Left hindlimb (tissue), 1 donor: ENCODE measurements around the gene LRRK1.
"Not testable (repeated sequence)": the region's sequence is repeated elsewhere in the genome, so short reads cannot be mapped to it uniquely, and the experiment has no call there.

Source experiments
- DNase-seq: peaks from one replicate; pipeline ENCODE4 v3.0.0-alpha.2; 2018

LRRK1 gene

DNA sequence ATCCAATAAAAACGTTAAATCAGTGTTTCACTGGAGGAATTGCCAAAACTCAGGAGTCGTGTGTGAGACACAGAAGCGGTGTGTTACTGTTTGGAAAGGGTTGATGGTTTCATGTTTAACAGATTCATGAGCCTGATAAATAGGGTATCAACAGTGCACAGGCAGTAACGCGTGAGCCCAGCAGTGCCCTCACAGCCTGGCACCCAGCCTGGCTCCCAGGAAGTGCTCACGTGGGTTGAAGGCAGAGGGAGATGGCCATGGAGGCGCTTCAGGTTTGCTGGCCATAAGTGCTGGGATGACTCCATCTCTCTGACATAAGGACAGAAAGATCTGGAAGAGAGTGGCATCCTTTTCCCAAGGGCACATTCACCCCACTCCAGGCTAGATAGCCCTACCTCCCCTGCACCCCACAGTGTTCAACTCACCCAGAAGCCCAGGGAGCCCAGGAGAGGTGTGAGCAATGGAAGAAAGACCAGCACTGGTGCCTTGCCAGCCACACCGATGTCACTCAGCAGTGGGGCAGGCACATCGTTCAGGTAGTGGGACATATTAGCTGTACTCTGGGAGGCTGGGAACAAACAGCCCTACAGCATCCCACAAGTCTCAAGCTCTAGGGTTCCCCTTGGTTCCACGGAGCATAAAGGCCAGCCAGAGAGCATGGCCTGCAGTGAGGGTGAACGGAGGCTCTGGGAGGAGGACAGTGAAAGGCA, 164.3 kb downstream of the LRRK1 start:
- no peak for DNase-seq

DNA sequence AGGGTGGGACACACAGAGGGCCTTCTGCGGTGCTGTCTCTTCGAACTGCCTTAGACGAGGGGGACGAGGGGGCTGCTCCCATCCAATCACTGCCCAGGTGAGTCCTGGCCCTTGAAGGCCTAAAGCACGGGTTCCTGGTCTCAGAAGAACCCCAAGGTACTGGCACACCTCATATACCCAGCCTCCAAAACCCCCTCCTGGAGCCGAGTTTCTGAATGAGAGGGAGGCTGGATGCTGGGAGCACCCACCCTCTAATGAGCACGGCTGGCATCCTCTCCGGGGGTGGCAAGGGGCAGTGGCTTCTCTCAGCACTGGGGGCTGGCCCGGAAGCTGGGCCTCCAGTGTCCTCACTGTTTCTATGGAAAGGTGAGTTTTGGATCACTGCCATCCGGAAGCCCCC, 165.6 kb downstream of the LRRK1 start:
- DNase-seq: peak; percentile 23

DNA sequence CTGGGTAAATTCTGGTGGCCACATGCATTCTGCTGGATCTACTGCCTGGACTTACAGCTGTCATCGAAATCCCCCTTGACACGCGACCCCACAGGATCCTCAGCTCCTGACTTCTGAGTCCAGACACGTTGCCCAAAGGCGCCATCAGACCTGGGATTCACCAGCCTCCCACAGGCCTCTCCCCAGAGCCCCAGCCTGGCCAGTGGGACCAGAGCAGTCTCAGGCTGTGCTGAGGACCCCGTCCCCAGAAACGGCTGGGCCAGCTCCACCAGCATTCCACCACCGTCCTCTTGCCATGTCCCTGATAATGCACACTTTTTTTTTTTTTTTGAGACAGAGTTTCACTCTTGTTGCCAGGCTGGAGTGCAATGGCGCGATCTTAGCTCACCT, 166.1 kb downstream of the LRRK1 start:
- peak; percentile 24 for DNase-seq

DNA sequence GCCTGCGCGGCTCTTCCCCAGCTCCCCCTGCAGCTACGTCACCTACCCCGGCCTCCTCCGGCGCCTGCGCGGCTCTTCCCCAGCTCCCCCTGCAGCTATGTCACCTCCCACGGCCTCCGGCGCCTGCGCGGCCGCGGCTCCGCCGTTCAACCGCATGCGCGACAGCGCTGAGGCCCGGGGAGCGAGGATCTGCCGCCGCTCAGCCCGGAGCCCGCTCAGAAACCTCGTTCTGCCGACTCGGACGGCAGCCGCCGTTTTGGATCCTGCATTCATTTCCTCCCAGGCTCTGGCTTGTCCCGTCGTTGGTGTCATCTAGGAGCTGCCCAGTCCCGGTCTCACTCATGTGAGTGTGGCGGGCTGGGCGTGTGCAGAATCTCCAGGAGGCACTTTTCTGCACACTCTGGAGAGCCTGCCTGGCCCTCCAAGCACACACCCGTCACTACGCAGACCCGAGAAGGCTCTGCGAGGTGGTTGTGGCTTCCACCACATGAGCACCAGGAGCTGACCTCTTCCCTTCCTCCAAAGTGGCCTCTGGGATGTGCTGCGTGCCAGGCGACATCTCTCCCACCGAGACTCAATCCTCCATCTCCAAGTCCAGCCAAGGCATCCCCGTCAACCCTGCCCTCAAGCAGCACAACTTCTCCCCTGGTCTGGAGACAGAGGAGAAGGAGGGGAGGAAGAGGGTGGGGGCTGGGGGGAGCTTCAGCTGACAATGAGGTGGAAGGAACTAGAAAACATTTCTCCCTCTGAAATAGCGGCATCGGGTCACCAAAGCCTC, 167.4 kb downstream of the LRRK1 start:
- peak; percentile 23 for DNase-seq

DNA sequence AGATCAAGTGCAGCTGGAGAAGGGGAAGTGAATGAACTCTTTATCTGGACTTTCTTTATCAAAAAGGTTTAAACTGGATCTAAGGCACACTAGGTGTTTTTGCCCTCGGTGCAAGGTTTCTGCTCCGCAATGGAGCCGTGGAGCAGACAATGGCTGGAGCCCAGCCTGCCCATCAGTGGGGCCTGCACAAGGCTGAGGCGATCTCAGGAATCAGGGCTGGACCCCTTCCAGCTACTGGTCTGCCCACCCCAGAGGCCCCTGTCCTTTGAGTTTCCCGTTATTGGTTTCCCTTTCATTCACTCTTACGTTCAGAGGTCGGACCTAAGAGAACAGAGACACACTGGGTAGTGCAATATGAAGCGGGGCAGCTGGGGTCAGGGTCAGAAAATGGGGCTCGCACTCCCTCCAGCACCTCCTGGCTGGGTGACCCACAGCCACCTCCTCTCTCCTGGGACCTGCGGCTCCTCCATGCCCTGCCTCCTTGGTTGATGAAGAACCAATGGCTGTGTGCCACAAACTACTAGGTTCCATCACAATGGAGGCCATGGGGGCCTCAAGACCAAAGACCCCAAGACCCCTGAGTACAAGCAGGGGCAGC, 168.1 kb downstream of the LRRK1 start:
- DNase-seq: peak; percentile 25

DNA sequence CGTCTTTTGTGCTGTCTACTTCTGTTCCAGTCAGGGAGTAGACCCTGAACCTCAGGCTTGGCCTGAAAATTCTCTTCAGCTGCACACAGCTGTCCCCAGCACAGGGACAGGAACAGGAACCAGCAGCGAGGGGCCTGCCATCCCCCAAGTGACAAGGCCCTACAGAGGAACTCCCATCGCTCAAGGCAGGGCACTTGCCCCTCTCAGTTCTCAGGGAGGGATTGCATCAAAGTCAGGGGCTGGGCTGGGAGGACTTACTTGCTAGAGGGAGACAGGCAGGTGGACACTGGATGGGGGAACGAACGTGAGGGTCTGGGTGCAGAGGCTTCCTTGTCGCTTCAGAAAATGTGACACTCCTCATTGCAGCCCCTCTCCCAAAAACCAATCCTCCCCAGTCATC, 169.1 kb downstream of the LRRK1 start:
- no peak for DNase-seq

DNA sequence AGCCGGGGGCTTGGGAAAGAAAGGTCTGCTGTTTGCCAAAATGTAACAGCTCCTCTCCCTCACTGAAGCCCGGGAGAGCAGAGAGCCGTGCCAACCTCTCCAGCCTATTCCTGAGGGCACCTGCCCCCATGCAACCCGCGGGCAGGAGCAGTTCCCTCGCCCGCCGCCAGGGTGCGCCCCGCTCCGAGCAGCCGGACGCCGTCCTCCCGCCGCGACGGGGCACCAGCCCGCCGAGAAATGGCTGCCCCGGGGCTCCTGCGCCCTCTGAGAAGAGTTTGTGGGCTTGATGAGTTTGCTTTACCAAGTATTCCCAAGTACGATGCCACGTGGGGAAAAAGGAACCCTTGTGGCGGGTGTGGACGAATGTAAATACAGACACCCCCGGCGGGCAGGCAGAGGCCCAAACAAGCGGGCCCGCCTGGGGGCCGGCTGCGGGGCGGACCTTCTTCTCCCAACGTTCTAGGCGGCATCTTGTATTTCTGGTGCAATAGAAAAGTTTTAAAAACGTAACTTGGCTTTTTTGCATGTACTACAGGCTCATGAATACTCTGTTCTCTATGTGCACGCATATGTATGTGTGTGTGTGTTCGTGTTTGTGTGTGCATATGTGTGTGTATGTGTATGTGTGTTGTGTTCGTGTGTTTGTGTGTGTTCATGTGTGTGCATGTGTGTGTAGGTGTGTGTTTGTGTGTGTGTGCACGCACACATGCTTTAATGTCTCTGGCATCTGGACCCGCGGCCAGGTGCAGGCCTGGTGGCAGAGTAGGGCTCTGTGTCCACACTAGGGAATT, 169.8 kb downstream of the LRRK1 start:
- DNase-seq: peak; percentile 81

DNA sequence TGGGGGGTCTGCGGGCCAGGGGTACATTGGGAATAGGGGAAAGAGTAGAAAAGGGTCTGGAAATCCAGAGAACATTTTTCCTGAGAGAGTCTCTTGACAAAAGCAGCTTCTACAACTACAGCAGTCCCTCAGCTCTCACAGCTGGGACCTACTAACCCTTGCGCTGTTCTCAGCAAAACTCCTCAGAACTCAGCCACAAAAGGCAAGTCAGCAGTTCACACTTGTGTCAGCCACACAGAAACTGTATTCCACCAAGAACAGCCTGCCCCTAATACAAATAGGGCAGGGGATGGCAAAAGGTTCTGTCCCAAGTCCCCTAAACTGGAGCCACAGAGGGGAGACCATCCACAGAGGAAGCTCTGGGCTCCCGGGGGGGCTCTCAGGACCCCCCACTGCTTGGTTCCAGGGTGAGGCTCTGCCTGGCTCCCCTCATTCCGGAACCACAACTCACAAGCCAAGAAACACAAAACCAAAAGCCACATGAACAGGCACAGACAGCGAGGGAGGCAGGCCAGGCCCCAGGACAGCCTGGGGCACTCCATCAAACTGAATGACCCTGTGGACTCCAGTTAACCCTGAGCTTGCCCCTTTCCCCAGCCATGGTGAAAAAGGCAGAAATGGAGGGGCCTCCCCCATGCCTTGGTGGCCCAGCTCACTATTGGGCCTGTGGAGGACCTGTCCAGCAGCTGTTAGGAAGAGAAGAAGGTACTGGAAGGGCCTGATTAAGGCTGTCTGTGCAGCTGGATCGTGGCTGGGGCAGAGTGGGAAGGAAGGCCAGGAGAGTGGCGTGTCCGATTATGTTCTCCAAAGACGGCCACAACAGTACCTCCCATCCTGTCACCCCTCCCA, 170.6 kb downstream of the LRRK1 start:
- DNase-seq: peak; percentile 54

DNA sequence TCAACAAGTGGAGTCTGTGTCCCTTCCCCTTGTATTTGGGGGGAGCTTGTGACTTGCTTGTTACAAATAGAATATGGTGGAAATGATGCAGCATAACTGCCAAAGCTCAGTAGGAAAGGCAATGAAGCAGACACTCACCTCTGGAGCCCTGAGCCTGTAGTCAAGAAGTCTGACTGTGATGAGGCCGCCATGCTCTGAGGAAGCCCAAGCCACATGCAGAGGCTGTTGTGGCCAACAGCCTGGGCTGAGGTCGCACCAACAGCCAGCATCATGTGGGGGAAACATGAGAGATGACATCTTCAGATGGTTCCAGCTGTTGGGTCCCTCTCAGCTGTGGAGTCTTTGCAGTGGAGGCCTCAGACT, 171.3 kb downstream of the LRRK1 start:
- DNase-seq: peak; percentile 19

DNA sequence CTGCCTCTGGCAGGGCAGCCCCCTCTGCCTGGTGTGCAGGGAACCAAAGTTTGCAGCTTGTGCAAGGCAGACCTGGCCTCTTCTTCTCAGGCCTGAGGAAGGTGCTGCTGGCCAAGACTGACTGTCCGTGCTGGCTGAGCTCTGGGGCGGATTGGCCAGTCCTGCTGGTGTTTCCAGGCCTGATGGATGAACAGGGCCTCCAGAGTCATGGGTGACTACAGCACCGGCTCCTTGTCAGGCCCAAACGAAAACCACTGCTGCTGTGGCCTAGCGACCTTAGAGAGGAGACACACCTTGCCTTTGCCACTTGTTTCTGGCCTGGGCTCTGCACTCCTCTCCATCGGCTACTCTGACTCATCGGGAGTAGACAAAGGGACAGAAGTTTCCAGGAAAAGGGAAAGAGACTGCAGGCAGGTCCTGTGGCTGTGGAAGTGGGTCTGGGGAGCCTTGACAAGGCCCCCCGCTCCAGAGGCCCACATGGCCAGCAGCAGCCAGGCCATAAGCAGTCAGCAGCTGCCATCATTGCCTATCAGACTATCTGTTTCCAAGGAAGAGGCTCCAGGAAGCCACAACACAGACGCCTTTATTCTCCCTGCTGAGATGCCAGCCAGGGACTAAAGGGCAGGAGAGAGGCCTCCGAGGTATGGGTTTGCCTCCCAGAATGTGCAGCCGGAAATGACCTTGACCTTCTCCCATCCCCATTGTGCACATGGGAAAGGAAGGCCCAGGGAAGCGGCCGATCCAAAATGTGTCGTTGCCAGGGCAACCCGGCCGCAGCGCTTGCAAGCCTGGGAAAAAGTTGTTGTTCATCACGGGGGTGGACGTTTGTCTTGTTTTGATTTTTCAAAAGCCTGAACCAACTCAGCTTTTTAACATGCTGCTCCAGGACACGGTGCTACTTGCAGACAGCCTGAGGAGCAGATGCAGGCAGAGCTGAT, 172.2 kb downstream of the LRRK1 start:
- peak; percentile 70 for DNase-seq

DNA sequence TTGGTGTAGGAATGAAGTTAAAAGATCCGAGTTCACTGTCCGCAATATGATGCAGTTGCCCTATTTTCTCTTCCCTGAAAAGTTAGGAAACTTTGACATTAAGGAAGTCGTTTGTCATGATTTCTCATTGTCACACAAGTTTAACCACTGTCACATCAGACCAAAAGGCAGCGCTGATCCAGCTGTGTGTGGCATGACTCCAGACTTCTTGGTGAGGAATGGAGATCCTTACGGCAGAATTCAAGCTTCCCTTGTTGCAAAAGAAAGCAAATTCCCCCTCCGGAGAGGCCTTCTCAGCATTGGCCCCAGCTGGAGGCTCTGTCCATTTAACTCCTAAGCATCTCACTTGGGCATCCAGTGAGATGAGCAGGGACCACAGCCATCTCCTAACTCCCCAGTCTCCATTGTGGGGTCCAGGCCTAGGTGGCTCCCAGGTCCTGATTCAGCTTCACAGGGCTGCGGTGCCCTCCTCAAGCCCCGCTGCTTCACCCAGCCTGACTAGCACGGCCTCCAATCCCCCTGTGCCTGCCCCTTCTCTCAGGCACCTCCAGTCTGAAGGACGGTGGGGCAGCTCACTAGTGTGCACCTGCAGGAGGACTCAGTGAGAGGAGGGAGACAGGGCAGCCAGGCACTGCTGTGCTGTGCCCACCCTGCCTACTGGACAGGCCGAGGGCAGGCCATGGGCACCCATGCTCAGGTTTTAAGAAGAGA, 173.2 kb downstream of the LRRK1 start:
- peak; percentile 34 for DNase-seq

DNA sequence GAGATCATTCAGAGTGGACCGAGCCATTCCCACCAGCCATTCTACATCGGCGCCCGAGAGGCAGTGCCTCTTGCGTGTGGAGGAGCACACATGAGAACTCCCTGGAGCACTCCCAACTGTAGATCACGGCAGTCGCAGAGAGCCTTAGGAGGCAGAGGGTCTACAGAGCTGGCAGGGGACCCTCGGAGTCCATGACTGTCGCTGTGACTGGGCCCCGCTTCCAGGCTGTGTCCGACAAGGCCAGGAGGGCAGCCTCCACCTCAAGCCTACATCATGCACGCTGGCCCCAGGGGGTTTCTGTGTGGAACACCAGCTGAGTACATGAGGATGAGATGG, 173.7 kb downstream of the LRRK1 start:
- no peak for DNase-seq

DNA sequence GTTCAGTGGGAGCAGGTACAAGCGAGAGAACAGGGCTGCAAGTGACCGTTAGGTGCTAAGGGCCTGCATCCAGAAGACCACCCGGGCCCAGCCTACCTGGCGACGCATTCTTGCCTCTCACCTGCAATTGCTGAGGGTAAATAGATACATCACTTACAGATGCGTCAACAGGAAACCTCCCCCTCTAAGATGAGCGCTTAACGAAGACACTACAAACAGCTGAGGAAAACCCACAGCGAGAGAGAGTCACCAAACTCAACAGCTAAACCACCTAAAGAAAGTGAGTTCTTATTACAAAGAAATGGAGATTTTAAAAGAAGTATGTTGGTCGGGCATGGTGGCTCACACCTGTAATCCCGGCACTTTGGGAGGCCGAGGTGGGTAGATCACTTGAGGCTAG, 174.8 kb downstream of the LRRK1 start:
- no peak for DNase-seq

DNA sequence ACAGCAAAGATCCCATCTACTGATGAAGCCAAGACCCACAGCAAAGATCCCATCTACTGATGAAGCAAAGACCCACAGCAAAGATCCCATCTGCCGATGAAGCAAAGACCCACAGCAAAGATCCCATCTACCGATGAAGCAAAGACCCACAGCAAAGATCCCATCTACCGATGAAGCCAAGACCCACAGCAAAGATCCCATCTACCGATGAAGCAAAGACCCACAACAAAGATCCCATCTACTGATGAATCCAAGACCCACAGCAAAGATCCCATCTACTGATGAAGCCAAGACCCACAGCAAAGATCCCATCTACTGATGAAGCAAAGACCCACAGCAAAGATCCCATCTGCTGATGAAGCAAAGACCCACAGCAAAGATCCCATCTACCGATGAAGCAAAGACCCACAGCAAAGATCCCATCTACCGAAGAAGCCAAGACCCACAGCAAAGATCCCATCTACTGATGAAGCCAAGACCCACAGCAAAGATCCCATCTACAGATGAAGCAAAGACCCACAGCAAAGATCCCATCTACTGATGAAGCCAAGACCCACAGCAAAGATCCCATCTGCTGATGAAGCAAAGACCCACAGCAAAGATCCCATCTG, 176.7 kb downstream of the LRRK1 start:
- not testable (repeated sequence) for DNase-seq

DNA sequence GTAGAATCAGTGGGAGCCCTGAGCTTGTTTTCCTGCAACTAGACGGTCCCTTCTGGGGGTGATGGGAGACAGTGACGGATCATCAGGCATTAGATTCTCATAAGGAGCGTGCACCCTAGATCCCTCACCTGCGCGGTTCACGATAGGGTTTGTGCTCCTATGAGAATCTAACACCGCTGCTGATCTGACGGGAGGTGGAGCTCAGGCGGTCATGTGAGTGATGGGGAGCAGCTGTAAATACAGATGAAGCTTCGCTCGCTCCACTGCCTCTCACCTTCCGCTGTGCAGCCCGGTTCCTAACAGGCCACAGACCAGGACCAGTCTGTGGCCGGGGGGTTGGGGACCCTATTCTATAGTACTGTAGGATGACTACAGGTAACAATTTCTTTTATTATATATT, 178.0 kb downstream of the LRRK1 start:
- DNase-seq: no peak

DNA sequence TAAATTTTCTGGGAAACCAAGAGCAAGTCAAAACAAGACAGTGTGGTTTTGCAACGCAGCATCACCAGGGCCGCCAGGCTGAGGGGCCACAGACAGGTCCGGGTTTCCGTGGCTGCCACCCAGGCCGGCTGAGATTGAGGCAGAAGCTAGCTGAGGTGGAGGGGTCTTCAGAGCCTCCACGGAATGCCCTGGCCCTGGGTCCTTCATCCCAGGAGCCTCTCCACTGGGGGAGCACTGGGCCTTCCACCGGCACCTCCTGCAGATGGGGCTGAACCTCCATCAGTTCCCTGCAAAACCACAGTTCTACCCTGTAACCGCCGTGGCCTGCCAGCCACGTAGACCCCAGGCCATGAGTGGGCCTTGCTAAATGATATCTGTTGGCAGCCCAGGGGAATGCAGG, 180.0 kb downstream of the LRRK1 start:
- DNase-seq: no peak

DNA sequence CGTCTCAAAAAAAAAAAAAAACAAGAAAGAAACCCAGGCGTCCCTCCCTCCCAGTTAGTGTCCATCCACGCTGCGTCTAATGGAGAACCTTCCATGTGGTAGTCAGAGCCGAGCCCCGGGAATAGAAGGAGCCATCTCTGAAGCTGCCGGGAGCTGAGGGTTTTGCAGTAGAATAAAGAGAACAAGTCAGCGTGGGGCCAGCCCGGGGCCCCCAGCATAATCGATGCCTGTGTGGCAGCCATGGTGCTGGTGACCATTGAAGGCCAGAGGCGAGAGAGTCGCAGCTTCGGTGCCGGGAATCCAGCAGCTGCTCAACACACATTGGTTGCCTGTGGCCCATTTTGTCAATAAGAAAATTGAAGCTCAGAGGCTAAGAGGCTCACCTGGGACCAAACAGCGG, 181.0 kb downstream of the LRRK1 start:
- no peak for DNase-seq

DNA sequence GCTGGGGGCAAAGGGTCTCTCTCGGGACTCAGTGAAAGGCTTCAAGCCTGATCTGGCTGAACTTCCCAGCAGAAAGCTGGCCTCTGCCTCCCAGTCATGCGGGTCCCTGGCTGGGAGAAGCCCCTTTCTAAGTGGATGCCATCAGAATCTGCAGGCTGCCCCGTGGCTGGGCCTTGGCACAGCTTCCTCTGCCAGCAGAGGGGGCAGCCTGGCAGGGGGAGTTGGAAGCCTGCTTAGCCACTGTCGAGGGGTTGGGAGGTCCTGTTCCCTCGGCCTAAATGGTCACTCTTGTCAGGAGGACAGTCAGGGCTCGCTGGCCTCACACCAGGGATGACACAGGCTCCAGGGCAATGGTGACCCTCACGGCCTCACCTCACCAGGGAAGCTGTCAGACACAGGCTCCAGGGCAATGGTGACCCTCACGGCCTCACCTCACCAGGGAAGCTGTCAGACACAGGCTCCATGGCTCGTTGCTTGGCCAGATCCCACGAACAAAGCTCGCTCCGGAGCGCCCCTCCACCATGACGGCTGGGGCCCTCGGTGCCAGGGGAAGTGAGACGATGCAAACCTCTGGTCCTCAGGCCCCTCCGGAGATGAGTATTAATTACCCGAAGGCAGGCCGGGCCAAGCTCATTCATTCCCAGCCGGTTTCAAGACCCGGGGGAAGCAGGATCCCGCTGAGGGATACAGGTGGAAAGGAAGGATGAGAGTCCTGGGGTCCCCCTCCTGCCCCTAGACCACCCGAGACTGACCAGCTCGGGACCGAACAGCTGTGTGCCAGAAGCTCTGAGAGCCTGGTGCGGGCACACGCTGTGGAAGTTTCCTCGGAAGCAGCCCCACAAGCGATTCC, 181.7 kb downstream of the LRRK1 start:
- no peak for DNase-seq

DNA sequence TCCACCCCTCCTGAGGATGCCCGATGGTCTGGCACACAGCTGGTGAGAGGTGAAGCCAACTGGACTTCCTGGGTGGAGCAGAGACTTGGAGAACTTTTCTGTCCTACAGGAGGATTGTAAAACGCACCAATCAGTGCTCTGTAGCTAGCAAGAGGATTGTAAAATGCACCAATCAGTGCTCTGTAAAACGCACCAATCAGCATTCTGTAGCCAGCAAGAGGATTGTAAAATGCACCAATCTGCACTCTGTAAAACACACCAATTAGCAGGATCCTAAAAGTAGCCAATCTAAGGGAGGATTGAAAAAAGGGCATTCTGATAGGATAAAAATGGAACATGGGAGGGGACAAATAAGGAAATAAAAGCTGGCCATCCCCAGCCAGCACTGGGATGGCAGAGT, 182.5 kb downstream of the LRRK1 start:
- DNase-seq: no peak
